SK-N-SH treated with all-trans-retinoic acid at 6 μM for 48 hours (cell line): ENCODE results near the gene SLC26A1.

Experiments
- ATAC-seq: fragments of 200-7000 bp; cut with Tn5 transposase; 3 replicates; pipeline ENCODE4 v1.9.1; 2020; ENCODE audit warnings: mild to moderate bottlenecking, moderate library complexity
- ARNTL ChIP-seq: fragments of 450-650 bp; formaldehyde crosslinking; IDR thresholded peaks from 2 replicates; pipeline ENCODE4 v1.5.0; 2020; ENCODE audit warnings: low read depth, mild to moderate bottlenecking, moderate library complexity, borderline replicate concordance
- BACH2 ChIP-seq: fragments of 250-450 bp; sonication (Bioruptor Pico); IDR thresholded peaks from 2 replicates; pipeline ENCODE4 v1.9.0; 2021; ENCODE audit warnings: mild to moderate bottlenecking, borderline replicate concordance
- CREB5 ChIP-seq: fragments of 250-450 bp; sonication (Bioruptor Pico); IDR thresholded peaks from 2 replicates; pipeline ENCODE4 v1.5.1; 2020; ENCODE audit warnings: low read depth, mild to moderate bottlenecking, moderate library complexity
- CSDC2 ChIP-seq: fragments of 250-450 bp; sonication (Bioruptor Pico); IDR thresholded peaks from 2 replicates; pipeline ENCODE4 v1.5.0; 2020; ENCODE audit warnings: mild to moderate bottlenecking, moderate library complexity
- CSRNP3 ChIP-seq: fragments of 250-450 bp; sonication (Bioruptor Pico); IDR thresholded peaks from 2 replicates; pipeline ENCODE4 v1.5.1; 2021; ENCODE audit warnings: mild to moderate bottlenecking, moderate library complexity
- ESRRG ChIP-seq: fragments of 250-450 bp; sonication (Bioruptor Pico); IDR thresholded peaks from 2 replicates; pipeline ENCODE4 v1.6.1; 2021; ENCODE audit warnings: mild to moderate bottlenecking
- GLIS3 ChIP-seq: fragments of 250-450 bp; sonication (Bioruptor Pico); IDR thresholded peaks from 2 replicates; pipeline ENCODE4 v1.5.0; 2020; ENCODE audit warnings: mild to moderate bottlenecking, moderate library complexity
- ISL1 ChIP-seq: fragments of 250-450 bp; sonication (Bioruptor Pico); IDR thresholded peaks from 2 replicates; pipeline ENCODE4 v2.1.2; 2022; ENCODE audit warnings: mild to moderate bottlenecking, moderate library complexity
- OSR1 ChIP-seq: fragments of 250-450 bp; sonication (Bioruptor Pico); IDR thresholded peaks from 2 replicates; pipeline ENCODE4 v1.8.0; 2022; ENCODE audit warnings: moderate library complexity, mild to moderate bottlenecking, inconsistent platforms
- PATZ1 ChIP-seq: fragments of 250-450 bp; sonication (Bioruptor Pico); IDR thresholded peaks from 2 replicates; pipeline ENCODE4 v1.8.0; 2020; ENCODE audit warnings: mild to moderate bottlenecking, moderate library complexity, borderline replicate concordance
- POU6F1 ChIP-seq: fragments of 250-450 bp; sonication (Bioruptor Pico); IDR thresholded peaks from 2 replicates; pipeline ENCODE4 v1.8.0; 2021; ENCODE audit warnings: low read depth, mild to moderate bottlenecking, moderate library complexity, borderline replicate concordance
- PPARA ChIP-seq: fragments of 250-450 bp; sonication (Bioruptor Pico); IDR thresholded peaks from 2 replicates; pipeline ENCODE4 v1.5.0; 2020; ENCODE audit warnings: mild to moderate bottlenecking, borderline replicate concordance
- RARB ChIP-seq: fragments of 250-450 bp; sonication (Bioruptor Pico); IDR thresholded peaks from 2 replicates; pipeline ENCODE4 v1.8.0; 2021; ENCODE audit warnings: mild to moderate bottlenecking, moderate library complexity
- SNAI2 ChIP-seq: fragments of 250-450 bp; sonication (Bioruptor Pico); IDR thresholded peaks from 2 replicates; pipeline ENCODE4 v1.5.0; 2020; ENCODE audit warnings: mild to moderate bottlenecking, moderate library complexity
- TCF4 ChIP-seq: fragments of 250-450 bp; sonication (Bioruptor Pico); IDR thresholded peaks from 2 replicates; pipeline ENCODE4 v1.8.0; 2021; ENCODE audit warnings: mild to moderate bottlenecking, moderate library complexity, borderline replicate concordance
- TSHZ2 ChIP-seq: fragments of 250-450 bp; sonication (Bioruptor Pico); IDR thresholded peaks from 2 replicates; pipeline ENCODE4 v1.5.0; 2020; ENCODE audit warnings: mild to moderate bottlenecking, moderate library complexity
- ZC3H10 ChIP-seq: fragments of 250-450 bp; sonication (Bioruptor Pico); IDR thresholded peaks from 2 replicates; pipeline ENCODE4 v1.5.1; 2021; ENCODE audit warnings: mild to moderate bottlenecking, moderate library complexity
- ZFP3 ChIP-seq: fragments of 250-450 bp; sonication (Bioruptor Pico); IDR thresholded peaks from 2 replicates; pipeline ENCODE4 v1.5.0; 2020; ENCODE audit warnings: mild to moderate bottlenecking, moderate library complexity
- ZFP30 ChIP-seq: fragments of 450-650 bp; formaldehyde crosslinking; IDR thresholded peaks from 2 replicates; pipeline ENCODE4 v1.5.0; 2022; ENCODE audit warnings: mild to moderate bottlenecking, moderate library complexity
- ZNF565 ChIP-seq: fragments of 450-650 bp; formaldehyde crosslinking; conservative IDR thresholded peaks from 2 replicates; pipeline ENCODE4 v1.5.0; 2020; ENCODE audit warnings: low read depth, mild to moderate bottlenecking, moderate library complexity
- ZNF8 ChIP-seq: fragments of 450-650 bp; formaldehyde crosslinking; IDR thresholded peaks from 2 replicates; pipeline ENCODE4 v1.5.0; 2020; ENCODE audit warnings: mild to moderate bottlenecking, moderate library complexity

The SLC26A1 gene

GRCh38 chr4:961351-962230, 31.6 kb downstream of the SLC26A1 start:
- TF ChIP-seq ZC3H10 (CRISPR knock-in tag) (no peak), PPARA (CRISPR knock-in tag) (no peak), RARB (CRISPR knock-in tag) (no peak), POU6F1 (CRISPR knock-in tag) (no peak), CSRNP3 (CRISPR knock-in tag) (no peak), ZNF8 (no peak), ZFP3 (no peak), OSR1 (no peak), SNAI2 (CRISPR knock-in tag) (no peak)
- no peak; the same call in 2 of the 3 replicates for ATAC-seq

GRCh38 chr4:960636-961350, 32.4 kb downstream of the SLC26A1 start:
- no peak for ATAC-seq
- TF ChIP-seq RARB (CRISPR knock-in tag) (no peak), ZNF8 (no peak), ZNF565 (no peak), ARNTL (CRISPR knock-in tag) (no peak), ZFP30 (no peak), ZFP3 (no peak), ZC3H10 (CRISPR knock-in tag) (no peak), ISL1 (CRISPR knock-in tag) (no peak), CREB5 (no peak), CSDC2 (CRISPR knock-in tag) (no peak), PPARA (CRISPR knock-in tag) (no peak), GLIS3 (CRISPR knock-in tag) (no peak), BACH2 (CRISPR knock-in tag) (no peak)

GRCh38 chr4:960140-960635, 33.0 kb downstream of the SLC26A1 start:
- no peak; the same call in 2 of the 3 replicates for ATAC-seq
- no peak for TF ChIP-seq OSR1
- no peak for TF ChIP-seq CREB5
- TF ChIP-seq ESRRG = no peak
- no peak for TF ChIP-seq CSRNP3 (CRISPR knock-in tag)
- TF ChIP-seq RARB (CRISPR knock-in tag) = no peak
- no peak for TF ChIP-seq ARNTL (CRISPR knock-in tag)
- no peak for TF ChIP-seq PPARA (CRISPR knock-in tag)
- TF ChIP-seq PATZ1 (CRISPR knock-in tag) = no peak
- no peak for TF ChIP-seq TSHZ2
- no peak for TF ChIP-seq TCF4 (CRISPR knock-in tag)
- TF ChIP-seq ZFP30 = no peak
- TF ChIP-seq ISL1 (CRISPR knock-in tag) = no peak
- TF ChIP-seq ZC3H10 (CRISPR knock-in tag) = no peak
- no peak for TF ChIP-seq POU6F1 (CRISPR knock-in tag)
- no peak for TF ChIP-seq ZFP3
